GM12878 (cell line): ENCODE data around the gene IFNK. TPM values are rescaled to one million over a fixed set of nuclear protein-coding genes. Genes with fewer than 3 reads are reported as not detected.

Source experiments
- ATAC-seq: fragments of 200-7000 bp; cut with Tn5 transposase; 3 replicates; pipeline ENCODE4 v1.9.1; 2020; ENCODE audit warnings: mild to moderate bottlenecking, moderate library complexity
- BruUV-seq: library from RNA; stranded (reverse); fragments of 400-500 nt; replicated peaks from 2 replicates; lab custom pipeline; 2021; lab: Mats Ljungman, UMichigan
- CTCF ChIA-PET: fragments of 300-600 bp; sonication (Branson Sonifier 250); formaldehyde crosslinking; extraction: SDS; loops from one replicate; lab custom pipeline; 2021; ENCODE audit warnings: inconsistent platforms; lab: Yijun Ruan, JAX
- POLR2A ChIA-PET: fragments of 350-600 bp; formaldehyde crosslinking; extraction: SDS; loops from one replicate; lab custom pipeline; 2021; ENCODE audit warnings: inconsistent platforms; lab: Charles Lee
- RAD21 ChIA-PET: fragments of 300-600 bp; sonication (Branson Sonifier 250); formaldehyde crosslinking; loops from one replicate; lab custom pipeline; 2023; ENCODE audit warnings: antibody characterized with exemption; ENCODE audit not compliant: unreplicated experiment; lab: Charles Lee
- SMC1A ChIA-PET: fragments of 300-600 bp; sonication (Branson Sonifier 250); formaldehyde crosslinking; loops from one replicate; lab custom pipeline; 2023; ENCODE audit not compliant: unreplicated experiment, uncharacterized antibody; lab: Charles Lee
- DNase-seq: peaks from one replicate; pipeline ENCODE4 v3.0.0-alpha.2; 2011; ENCODE audit warnings: low read depth, low spot score
- FAIRE-seq: peaks from 3 replicates; lab custom pipeline; 2011; peaks lifted over from hg19 to GRCh38; lab: Jason Lieb, UNC
- H2AFZ ChIP-seq: 2 replicates; pipeline ENCODE4 v1.6.0; 2011; ENCODE audit warnings: low read depth, low read length, control low read depth; ENCODE audit not compliant: control insufficient read depth
- H3K27ac ChIP-seq: 2 replicates; pipeline ENCODE4 v1.5.1; 2011; ENCODE audit warnings: control low read depth; ENCODE audit not compliant: control insufficient read depth, insufficient read depth
- H3K27me3 ChIP-seq, 2 experiments: replicated peaks in 1 of 2; 2 replicates each; pipeline versions ENCODE4 v1.6.0 to v1.6.1; 2011; ENCODE audit warnings: low read length in 1 of 2; ENCODE audit not compliant: control insufficient read depth in 2 of 2, insufficient read depth in 2 of 2
- H3K36me3 ChIP-seq, 2 experiments: 2 replicates each; pipeline ENCODE4 v1.5.1; 2011; ENCODE audit warnings: low read length in 1 of 2; ENCODE audit not compliant: control insufficient read depth in 2 of 2, insufficient read depth in 2 of 2
- H3K4me1 ChIP-seq: 2 replicates; pipeline ENCODE4 v1.6.1; 2011; ENCODE audit warnings: mild to moderate bottlenecking, low read length, moderate library complexity, mixed read lengths; ENCODE audit not compliant: control insufficient read depth, insufficient read depth
- H3K4me2 ChIP-seq: 2 replicates; pipeline ENCODE4 v1.6.0; 2011; ENCODE audit warnings: control low read depth; ENCODE audit not compliant: control insufficient read depth, insufficient read depth
- H3K4me3 ChIP-seq: fragments of 200-600 bp; sonication (generic); 2 replicates; pipeline ENCODE4 v1.5.1; 2016
- H3K79me2 ChIP-seq: 2 replicates; pipeline ENCODE4 v1.6.0; 2011; ENCODE audit warnings: low read length; ENCODE audit not compliant: control insufficient read depth, insufficient read depth
- H3K9ac ChIP-seq: 2 replicates; pipeline ENCODE4 v1.8.0; 2011; ENCODE audit warnings: low read length, control low read depth, mixed read lengths; ENCODE audit not compliant: control insufficient read depth, insufficient read depth
- H3K9me3 ChIP-seq: replicated peaks from 3 replicates; pipeline ENCODE4 v1.5.1; 2011; ENCODE audit warnings: mild to moderate bottlenecking, low read length; ENCODE audit not compliant: control insufficient read depth, insufficient read depth
- H4K20me1 ChIP-seq: 2 replicates; pipeline ENCODE4 v1.6.0; 2011; ENCODE audit not compliant: control insufficient read depth, insufficient read depth
- ATF3 ChIP-seq: IDR thresholded peaks from 2 replicates; pipeline ENCODE4 v1.6.1; 2011; ENCODE audit warnings: low read depth, mild to moderate bottlenecking, low read length, moderate library complexity, borderline replicate concordance; ENCODE audit errors: extremely low read depth
- BHLHE40 ChIP-seq, 2 experiments: fragments of 450-650 bp in 1 of 2; IDR thresholded peaks; 2 replicates each; pipeline ENCODE4 v1.6.1; 2011 to 2017; ENCODE audit warnings: low read depth in 2 of 2, borderline replicate concordance in 1 of 2, improper control_type of control experiment in 1 of 2, low read length in 1 of 2, mild to moderate bottlenecking in 1 of 2
- CHD1 ChIP-seq: IDR thresholded peaks from 2 replicates; pipeline ENCODE4 v1.6.1; 2012; ENCODE audit warnings: low read depth, low read length, improper control_type of control experiment
- CHD2 ChIP-seq: IDR thresholded peaks from 2 replicates; pipeline ENCODE4 v1.6.1; 2011; ENCODE audit warnings: low read depth, low read length, improper control_type of control experiment, borderline replicate concordance
- CREB1 ChIP-seq: IDR thresholded peaks from 2 replicates; pipeline ENCODE4 v1.6.1; 2012; ENCODE audit warnings: low read depth, mild to moderate bottlenecking, inconsistent platforms
- E4F1 ChIP-seq: fragments of 450-650 bp; IDR thresholded peaks from 2 replicates; pipeline ENCODE4 v1.6.1; 2018; ENCODE audit warnings: borderline replicate concordance, mild to moderate bottlenecking; ENCODE audit not compliant: partially characterized antibody
- JUND ChIP-seq: IDR thresholded peaks from 2 replicates; pipeline ENCODE4 v1.6.1; 2012; ENCODE audit warnings: low read depth, mild to moderate bottlenecking, low read length, improper control_type of control experiment, moderate library complexity
- MEF2B ChIP-seq: fragments of 450-650 bp; IDR thresholded peaks from 2 replicates; pipeline ENCODE4 v1.6.1; 2018; ENCODE audit warnings: mild to moderate bottlenecking, moderate library complexity; ENCODE audit not compliant: partially characterized antibody, poor library complexity, severe bottlenecking
- NFYA ChIP-seq: IDR thresholded peaks from 2 replicates; pipeline ENCODE4 v1.6.1; 2011; ENCODE audit warnings: low read depth, mild to moderate bottlenecking, low read length, improper control_type of control experiment, borderline replicate concordance
- POLR2AphosphoS5 ChIP-seq: IDR thresholded peaks from 2 replicates; pipeline ENCODE4 v1.6.1; 2011; ENCODE audit warnings: mild to moderate bottlenecking, low read length, inconsistent platforms
- RAD51 ChIP-seq: fragments of 450-650 bp; IDR thresholded peaks from 2 replicates; pipeline ENCODE4 v1.6.1; 2016; ENCODE audit warnings: moderate library complexity, mild to moderate bottlenecking, inconsistent platforms
- RELA ChIP-seq: fragments of 450-650 bp; IDR thresholded peaks from 2 replicates; pipeline ENCODE4 v1.8.0; 2014; ENCODE audit warnings: borderline replicate concordance; ENCODE audit not compliant: partially characterized antibody
- RFX5 ChIP-seq: IDR thresholded peaks from 2 replicates; pipeline ENCODE4 v1.6.1; 2011; ENCODE audit warnings: low read depth, low read length, improper control_type of control experiment
- SMC3 ChIP-seq: IDR thresholded peaks from 2 replicates; pipeline ENCODE4 v1.6.1; 2011; ENCODE audit warnings: low read length, improper control_type of control experiment, borderline replicate concordance
- SRF ChIP-seq, 2 experiments: IDR thresholded peaks; 2 replicates each; pipeline ENCODE4 v1.6.1; 2011; ENCODE audit warnings: low read depth in 2 of 2, low read length in 2 of 2, mild to moderate bottlenecking in 1 of 2, moderate library complexity in 1 of 2
- TCF3 ChIP-seq: IDR thresholded peaks from 2 replicates; pipeline ENCODE4 v1.6.1; 2012; ENCODE audit warnings: low read depth, mild to moderate bottlenecking, low read length, borderline replicate concordance; ENCODE audit not compliant: insufficient read depth
- USF1 ChIP-seq: IDR thresholded peaks from 2 replicates; pipeline ENCODE4 v1.6.1; 2011; ENCODE audit warnings: borderline replicate concordance, low read depth, mild to moderate bottlenecking, moderate library complexity, mixed read lengths, low read length; ENCODE audit not compliant: insufficient read depth; ENCODE audit errors: extremely low read length
- ZNF622 ChIP-seq: fragments of 450-650 bp; IDR thresholded peaks from 2 replicates; pipeline ENCODE4 v1.6.1; 2017; ENCODE audit warnings: mild to moderate bottlenecking, inconsistent platforms
- WGBS: methylation state at CpG from one replicate; pipeline ENCODE4 v1.1.6; 2016; ENCODE audit warnings: low lambda C conversion rate; ENCODE audit not compliant: insufficient replicate concordance, insufficient coverage; ENCODE audit errors: missing lambda C conversion rate; 5-methylcytosine and 5-hydroxymethylcytosine counted together
- in situ Hi-C: fragments of 300-500 bp; cut with MboI; formaldehyde crosslinking; loops from 9 replicates; pipeline ENCODE4 v1.14.3; 2018; ENCODE audit warnings: mixed read lengths
- intact Hi-C: fragments of 100-400 bp; cut with micrococcal nuclease; formaldehyde crosslinking; loops from one replicate; pipeline ENCODE4 v1.14.2; 2022; ENCODE audit not compliant: unreplicated experiment
- polyA plus RNA-seq, 11 experiments: library from polyadenylated mRNA; depleted of rRNA in 4 of 11; unstranded in 6 of 11; stranded (reverse) in 5 of 11; fragments of >200 nt; fragmentation: Nextera tagmentation in 4 of 11; fragmentation: Illumina TruSeq in 1 of 11; extraction: Ambion mirVana in 4 of 11; extraction: Trizol in 1 of 11; gene quantifications; 1 replicate in 1 of 11; 2 replicates in 10 of 11; pipeline versions ENCODE4 v1.2.1 to v1.2.3, GENCODE V29; 2011 to 2016; ENCODE audit warnings: inconsistent platforms in 2 of 11, missing spikeins in 2 of 11, low read depth in 1 of 11
- total RNA-seq, 4 experiments: library from RNA; depleted of rRNA in 3 of 4; stranded (reverse); fragments of >200 nt in 3 of 4; fragmentation: Illumina TruSeq in 1 of 4; extraction: Trizol in 1 of 4; gene quantifications; 2 replicates each; pipeline versions ENCODE4 v1.2.1 to v1.2.3, GENCODE V29; 2013 to 2021

Gene IFNK
- total and polyA plus RNA-seq, 10 of the 15 experiments (the other 5 are each of a cell fraction or from before 2014, with no cell fraction given), result 0.06 TPM; not detected in 9

GRCh38 chr9:27527702-27528075 is 3.6 kb downstream of the IFNK start:
- no peak overlapping the region for H3K9ac ChIP-seq
- H3K9me3 ChIP-seq, result no peaks in the 10 kb centered on the region
- intact Hi-C loops (loop anchor here (2.0 to 5.0 kb wide), 3 partner anchors 85 to 175 kb away; no protein-coding TSS in a partner anchor), in situ Hi-C loops (loop anchor here (5.0 kb wide), 1 partner anchor 195 kb away; no protein-coding TSS in a partner anchor)
- ATAC-seq (no peak), DNase-seq (no peak), FAIRE-seq (no peak)
- no peaks in the 10 kb centered on the region for H3K79me2 ChIP-seq
- TSS peak; percentile 40 for BruUV-seq
- H4K20me1 ChIP-seq, result no peaks in the 10 kb centered on the region
- SMC1A ChIA-PET, result interaction anchor here (1.0 to 6.3 kb wide), 7 partner anchors 13 to 195 kb away, joined by 3 to 30 read pairs (median 3); no protein-coding TSS in a partner anchor
- no peak overlapping the region for H3K27ac ChIP-seq
- RAD21 ChIA-PET, result interaction anchor here (0.8 to 3.4 kb wide), 6 partner anchors 12 to 194 kb away, joined by 4 to 15 read pairs (median 6); no protein-coding TSS in a partner anchor
- H3K27me3 ChIP-seq, result no peaks in the 10 kb centered on the region
- WGBS, result 87% methylated on average over 8 of the region's 8 CpGs
- CTCF ChIA-PET, result interaction anchor here (1.2 to 7.9 kb wide), 5 partner anchors 9 to 195 kb away, joined by 3 to 66 read pairs (median 17); no protein-coding TSS in a partner anchor
- no peak overlapping the region for H2AFZ ChIP-seq
- H3K4me1 ChIP-seq, result no peaks in the 10 kb centered on the region; the same call in none of the 2 replicates
- H3K4me3 ChIP-seq, result peak overlapping the region; percentile 85; the same call in 1 of the 2 replicates
- POLR2A ChIA-PET, result interaction anchor here (0.8 to 4.3 kb wide), 2 partner anchors 12 to 161 kb away, joined by 3 to 21 read pairs; no protein-coding TSS in a partner anchor
- TF ChIP-seq NFYA (no peak), SMC3 (no peak), MEF2B (no peak), SRF (IDR thresholded peaks at IDR 0.05; ENCODE audit: low read depth in 2 of 2, low read length in 2 of 2) (no peak), TCF3 (no peak), RELA (no peak), ATF3 (no peak), POLR2AphosphoS5 (no peak), ZNF622 (no peak), USF1 (no peak), E4F1 (no peak), BHLHE40 (IDR thresholded peaks at IDR 0.05; ENCODE audit: borderline replicate concordance in 1 of 2, low read depth in 2 of 2, low read length in 1 of 2) (no peak), JUND (no peak), CREB1 (no peak), RAD51 (no peak), CHD2 (no peak), RFX5 (no peak), CHD1 (no peak)
- H3K36me3 ChIP-seq, result no peaks in the 10 kb centered on the region
- peak overlapping the region; percentile 78 for H3K4me2 ChIP-seq
